KMS-11 (cell line): Measurements from ENCODE around the gene UBE3B.
A peak's percentile ranks its signal among the peaks of the same experiment; 100 is the strongest.

Experiments used
- H2AFZ ChIP-seq: fragments of 200-600 bp; sonication (generic); 2 replicates; pipeline ENCODE4 v1.6.1; 2016; ENCODE audit warnings: antibody characterized with exemption, mixed run types, low read depth
- H3K27ac ChIP-seq: fragments of 200-600 bp; sonication (generic); 2 replicates; pipeline ENCODE4 v1.6.1; 2016; ENCODE audit warnings: mild to moderate bottlenecking, mixed run types
- H3K27me3 ChIP-seq: fragments of 200-600 bp; sonication (generic); 2 replicates; pipeline ENCODE4 v1.6.1; 2017; ENCODE audit warnings: mild to moderate bottlenecking, low read depth, mixed run types, moderate library complexity; ENCODE audit not compliant: insufficient read depth
- H3K36me3 ChIP-seq: fragments of 200-600 bp; sonication (generic); 2 replicates; pipeline ENCODE4 v1.6.1; 2017; ENCODE audit warnings: mild to moderate bottlenecking, mixed run types; ENCODE audit not compliant: insufficient read depth
- H3K4me1 ChIP-seq: fragments of 200-600 bp; sonication (generic); 2 replicates; pipeline ENCODE4 v1.6.1; 2016; ENCODE audit warnings: mild to moderate bottlenecking, low read depth, mixed run types; ENCODE audit not compliant: poor library complexity, severe bottlenecking
- H3K4me2 ChIP-seq: fragments of 200-600 bp; sonication (generic); 2 replicates; pipeline ENCODE4 v1.7.0; 2016; ENCODE audit warnings: mild to moderate bottlenecking, mixed run types
- H3K4me3 ChIP-seq: fragments of 200-600 bp; sonication (generic); IDR thresholded peaks from 2 replicates; pipeline ENCODE4 v1.6.1; 2017; ENCODE audit warnings: low read depth, low read length, mixed read lengths; ENCODE audit not compliant: insufficient read depth
- H3K79me2 ChIP-seq: fragments of 200-600 bp; sonication (generic); 2 replicates; pipeline ENCODE4 v1.6.1; 2016; ENCODE audit warnings: low read depth, mixed run types; ENCODE audit not compliant: insufficient read depth
- H3K9ac ChIP-seq: fragments of 200-600 bp; sonication (generic); 2 replicates; pipeline ENCODE4 v1.6.1; 2016; ENCODE audit warnings: mild to moderate bottlenecking, mixed run types
- H4K20me1 ChIP-seq: fragments of 200-600 bp; sonication (generic); 2 replicates; pipeline ENCODE4 v1.6.1; 2016; ENCODE audit warnings: mild to moderate bottlenecking, mixed run types; ENCODE audit not compliant: insufficient read depth
- TF ChIP-seq, protein P1 (sequence below): fragments of 200-600 bp; sonication (generic); conservative IDR thresholded peaks from 2 replicates; pipeline ENCODE4 v1.6.1; 2017; ENCODE audit warnings: low read depth, mild to moderate bottlenecking, antibody characterized with exemption, low read length, moderate library complexity, mixed read lengths

Gene UBE3B

DNA sequence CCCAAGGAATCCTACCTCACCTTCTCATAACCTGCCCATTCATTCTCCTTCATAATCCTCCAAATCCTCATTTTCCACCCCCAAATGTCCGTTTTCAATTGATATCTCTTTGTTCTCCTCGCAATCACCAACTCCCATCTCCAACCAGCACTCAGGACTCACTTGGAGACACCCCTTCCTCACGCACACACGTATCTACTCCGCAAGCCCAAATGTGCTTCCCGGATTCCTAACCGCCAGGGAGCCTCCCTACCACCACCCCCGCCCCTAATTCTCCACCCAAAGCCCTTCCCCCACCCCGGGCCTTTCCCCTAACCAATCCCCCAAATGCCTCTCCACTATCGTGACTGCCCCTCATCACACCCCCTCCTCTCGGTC is 638 bp upstream of the UBE3B start:
- TF ChIP-seq, protein P1, sequence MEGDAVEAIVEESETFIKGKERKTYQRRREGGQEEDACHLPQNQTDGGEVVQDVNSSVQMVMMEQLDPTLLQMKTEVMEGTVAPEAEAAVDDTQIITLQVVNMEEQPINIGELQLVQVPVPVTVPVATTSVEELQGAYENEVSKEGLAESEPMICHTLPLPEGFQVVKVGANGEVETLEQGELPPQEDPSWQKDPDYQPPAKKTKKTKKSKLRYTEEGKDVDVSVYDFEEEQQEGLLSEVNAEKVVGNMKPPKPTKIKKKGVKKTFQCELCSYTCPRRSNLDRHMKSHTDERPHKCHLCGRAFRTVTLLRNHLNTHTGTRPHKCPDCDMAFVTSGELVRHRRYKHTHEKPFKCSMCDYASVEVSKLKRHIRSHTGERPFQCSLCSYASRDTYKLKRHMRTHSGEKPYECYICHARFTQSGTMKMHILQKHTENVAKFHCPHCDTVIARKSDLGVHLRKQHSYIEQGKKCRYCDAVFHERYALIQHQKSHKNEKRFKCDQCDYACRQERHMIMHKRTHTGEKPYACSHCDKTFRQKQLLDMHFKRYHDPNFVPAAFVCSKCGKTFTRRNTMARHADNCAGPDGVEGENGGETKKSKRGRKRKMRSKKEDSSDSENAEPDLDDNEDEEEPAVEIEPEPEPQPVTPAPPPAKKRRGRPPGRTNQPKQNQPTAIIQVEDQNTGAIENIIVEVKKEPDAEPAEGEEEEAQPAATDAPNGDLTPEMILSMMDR, result no peak
- Histone ChIP-seq H2AFZ (peak overlapping the region; percentile 85), H3K9ac (peak overlapping the region; percentile 89; the same call in 1 of the 2 replicates)

DNA sequence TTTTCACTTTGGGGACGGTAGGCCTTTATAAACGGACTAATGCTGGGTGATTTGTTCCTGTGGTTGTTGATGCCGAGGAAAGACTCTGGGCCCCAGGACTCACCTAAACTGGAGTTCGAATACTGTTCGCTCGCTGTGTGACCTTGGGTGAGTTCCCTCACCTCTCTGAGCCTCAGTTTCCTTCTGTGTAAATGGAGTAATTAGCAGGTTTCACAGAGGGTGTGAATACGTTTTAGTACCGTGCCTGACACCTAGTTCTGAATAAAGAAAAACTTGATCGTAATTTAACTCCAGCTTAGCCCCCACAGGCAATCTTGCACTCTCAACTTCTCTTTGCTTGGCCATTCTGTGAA is 505 bp downstream of the UBE3B start:
- H3K36me3 ChIP-seq, result no peaks in the 10 kb centered on the region
- peak overlapping the region; percentile 80; the same call in 1 of the 2 replicates for H3K27ac ChIP-seq
- H2AFZ ChIP-seq, result peak overlapping the region; percentile 85

More for the DNA sequence above, 638 bp upstream of the UBE3B start:
- no peaks in the 10 kb centered on the region for H3K36me3 ChIP-seq
- peak overlapping the region; percentile 73 for H3K4me2 ChIP-seq
- peaks cover 19% of the 10 kb centered on the region; the same call in 1 of the 2 replicates for H3K79me2 ChIP-seq
- H3K27me3 ChIP-seq, result no peaks in the 10 kb centered on the region
- no peak overlapping the region for H3K4me3 ChIP-seq
- no peaks in the 10 kb centered on the region for H4K20me1 ChIP-seq
- H3K4me1 ChIP-seq, result peaks cover 12% of the 10 kb centered on the region
- H3K27ac ChIP-seq, result no peak overlapping the region

DNA sequence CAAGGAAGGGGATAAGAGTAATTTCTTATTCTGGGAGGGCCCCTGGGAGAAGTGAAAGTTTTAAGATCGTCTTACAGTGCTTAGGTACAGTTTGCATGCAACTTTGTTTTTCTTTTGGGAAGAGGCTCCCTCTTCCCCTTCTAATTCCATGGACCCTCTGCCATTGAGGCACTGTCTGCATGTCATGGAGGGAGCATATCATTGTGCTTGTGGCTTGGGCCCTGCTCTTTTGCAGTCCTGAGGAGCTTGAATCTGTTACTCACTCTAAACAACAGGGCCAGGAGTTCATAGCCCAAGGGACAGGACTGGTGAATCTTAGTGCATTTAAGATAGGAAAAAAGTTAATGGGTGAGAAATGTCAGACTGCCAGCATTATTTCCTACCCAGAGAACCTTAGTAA is 2.3 kb downstream of the UBE3B start:
- Histone ChIP-seq H3K4me1 (peaks cover 12% of the 10 kb centered on the region), H3K4me2 (no peak overlapping the region), H3K27me3 (no peaks in the 10 kb centered on the region), H4K20me1 (no peaks in the 10 kb centered on the region), H3K27ac (no peak overlapping the region), H2AFZ (no peak overlapping the region), H3K36me3 (no peaks in the 10 kb centered on the region), H3K4me3 (no peak overlapping the region), H3K9ac (no peak overlapping the region), H3K79me2 (peaks cover 19% of the 10 kb centered on the region; the same call in 1 of the 2 replicates)
- TF ChIP-seq, protein P1, result no peak

More for the DNA sequence above, 505 bp downstream of the UBE3B start:
- Histone ChIP-seq H3K9ac (peak overlapping the region; percentile 89), H3K27me3 (no peaks in the 10 kb centered on the region), H3K4me3 (no peak overlapping the region), H3K79me2 (peaks cover 19% of the 10 kb centered on the region; the same call in 1 of the 2 replicates), H3K4me1 (peaks cover 12% of the 10 kb centered on the region), H3K4me2 (peak overlapping the region; percentile 73), H4K20me1 (no peaks in the 10 kb centered on the region)
- TF ChIP-seq, protein P1, result no peak

DNA sequence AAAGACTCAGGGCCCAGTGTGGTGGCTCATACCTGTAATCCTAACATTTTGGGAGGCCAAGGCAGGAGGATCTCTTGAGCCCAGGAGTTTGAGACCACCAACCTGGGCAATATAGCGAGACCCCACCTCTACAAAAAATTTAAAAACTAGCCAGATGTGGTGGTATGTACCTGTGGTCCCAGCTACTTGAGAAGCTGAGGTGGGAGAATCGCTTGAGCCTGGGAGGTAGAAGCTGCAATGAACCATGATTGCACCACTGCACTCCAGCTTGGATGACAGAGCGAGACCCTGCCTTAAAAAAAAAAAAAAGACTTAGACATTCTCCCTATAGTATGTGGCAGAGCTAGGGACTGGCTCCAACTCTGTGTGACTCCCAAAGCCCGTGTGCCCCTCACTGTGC is 2.9 kb downstream of the UBE3B start:
- Histone ChIP-seq H3K4me3 (no peak overlapping the region), H3K27me3 (no peaks in the 10 kb centered on the region), H4K20me1 (no peaks in the 10 kb centered on the region), H3K4me1 (peaks cover 12% of the 10 kb centered on the region), H2AFZ (no peak overlapping the region), H3K9ac (no peak overlapping the region), H3K4me2 (no peak overlapping the region), H3K36me3 (no peaks in the 10 kb centered on the region), H3K79me2 (peaks cover 15% of the 10 kb centered on the region; the same call in 1 of the 2 replicates), H3K27ac (no peak overlapping the region)
- TF ChIP-seq, protein P1, result no peak
